Spleen (tissue), 7 donors: ENCODE results near the gene TEPSIN.

Experiments
- CTCF ChIP-seq, 11 experiments: fragments of 200-600 bp in 7 of 11; fragments of 450-650 bp in 4 of 11; sonication (generic) in 4 of 11; IDR thresholded peaks in 8 of 11; conservative IDR thresholded peaks in 3 of 11; 1 replicate in 7 of 11; 2 replicates in 4 of 11; pipeline versions ENCODE4 v1.4.0 to v1.8.0; 2016 to 2021; ENCODE audit warnings: antibody characterized with exemption in 11 of 11, inconsistent platforms in 4 of 11, mild to moderate bottlenecking in 1 of 11
- POLR2A ChIP-seq, 3 donors: fragments of 450-650 bp; IDR thresholded peaks; one replicate each; pipeline ENCODE4 v1.5.1; 2017; ENCODE audit warnings: antibody characterized with exemption in 3 of 3, mild to moderate bottlenecking in 1 of 3
- donor health status: DM: no; HTN: no; CAD: no; lungs with moderate emphysema.
- donor health status: DM: no; HTN: no; CAD: no.
- donor health status: DM: no; HTN: no; CAD: no.

DNA sequence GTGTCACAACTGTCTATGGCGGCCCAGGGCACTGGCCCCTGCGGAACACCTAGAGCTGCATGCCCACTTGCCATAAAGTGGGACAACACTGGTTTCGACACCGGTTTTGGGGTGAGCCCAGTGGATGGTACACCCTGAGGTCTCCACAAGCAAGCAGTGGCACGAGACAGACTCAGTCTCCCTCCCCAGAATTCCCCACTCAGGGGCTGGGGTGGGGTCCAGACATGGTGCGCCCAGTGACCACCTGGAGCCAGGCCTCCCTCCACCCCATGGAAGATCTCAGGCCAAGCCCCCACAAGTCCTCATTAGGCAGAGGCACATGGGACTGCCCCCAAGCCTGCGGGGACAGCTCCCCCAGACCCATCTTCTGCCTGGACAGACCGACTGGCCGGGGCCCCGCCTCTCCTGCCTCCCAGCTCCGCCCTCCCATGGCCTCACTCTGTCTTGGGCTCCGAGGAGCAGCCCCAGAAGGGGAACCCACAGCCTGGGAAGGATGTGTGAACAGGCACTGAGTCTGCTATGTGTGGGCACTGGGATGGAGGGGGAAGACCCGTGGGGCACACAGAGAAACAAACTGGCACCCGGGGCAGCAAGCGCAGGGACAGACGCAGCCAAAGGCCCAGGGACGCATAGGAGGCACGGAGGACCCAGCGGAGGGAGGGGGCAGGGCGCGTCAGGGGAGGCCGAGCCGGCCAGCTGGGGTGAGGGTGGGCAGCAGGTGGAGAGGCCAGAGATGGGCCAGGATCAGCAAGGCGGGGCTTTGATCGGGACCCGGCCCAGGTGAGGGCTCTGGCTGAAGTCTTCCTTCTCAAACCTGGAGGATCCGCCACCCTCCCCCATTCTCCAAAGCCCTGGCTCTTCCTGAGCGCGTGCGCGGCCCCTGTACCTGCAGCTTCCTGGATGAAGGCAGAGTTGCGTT lies 2.8 kb downstream of the TEPSIN start:
- TF ChIP-seq CTCF (IDR thresholded peaks at IDR 0.05 in 8 of 11, conservative IDR thresholded peaks at IDR 0.05 in 3 of 11), result no peak
- TF ChIP-seq POLR2A (IDR thresholded peaks at IDR 0.05), result no peak
